IMR-90 (cell line): ENCODE measurements around the gene CAMTA2. TPM values are rescaled to one million over a fixed set of nuclear protein-coding genes. Genes with fewer than 3 reads are reported as not detected.
A peak's percentile ranks its signal among the peaks of the same experiment; 100 is the strongest.

Experiments used
- ATAC-seq: fragments of 200-7000 bp; cut with Tn5 transposase; 2 replicates; pipeline ENCODE4 v1.9.1; 2020; ENCODE audit warnings: low read depth, mild to moderate bottlenecking, moderate library complexity
- BruUV-seq: library from RNA; stranded (reverse); fragments of 400-500 nt; replicated peaks from 2 replicates; lab custom pipeline; 2021; lab: Mats Ljungman, UMichigan
- CTCF ChIA-PET: fragments of 300-600 bp; formaldehyde crosslinking; extraction: SDS; loops from one replicate; lab custom pipeline; 2021; ENCODE audit warnings: antibody characterized with exemption; lab: Yijun Ruan, JAX
- POLR2A ChIA-PET: fragments of 300-600 bp; sonication (Branson Sonifier 250); formaldehyde crosslinking; loops from one replicate; lab custom pipeline; 2022; ENCODE audit warnings: antibody characterized with exemption; ENCODE audit not compliant: unreplicated experiment; lab: Charles Lee
- DNase-seq: peaks from one replicate; pipeline ENCODE4 v3.0.0; 2013
- H2AFZ ChIP-seq: replicated peaks from 2 replicates; pipeline ENCODE3; 2013; ENCODE audit warnings: low read length, mild to moderate bottlenecking; ENCODE audit not compliant: poor library complexity
- H2AK5ac ChIP-seq: 2 replicates; pipeline ENCODE4 v1.6.1; 2013; ENCODE audit warnings: low read depth, low read length, inconsistent platforms
- H2AK9ac ChIP-seq: replicated peaks from 2 replicates; pipeline ENCODE3; 2013; ENCODE audit warnings: mild to moderate bottlenecking, low read depth, low read length, moderate library complexity; ENCODE audit not compliant: poor library complexity
- H2BK120ac ChIP-seq: 2 replicates; pipeline ENCODE4 v1.6.1; 2013; ENCODE audit warnings: low read depth, low read length, inconsistent platforms
- H2BK15ac ChIP-seq: 3 replicates; pipeline ENCODE4 v1.6.1; 2013; ENCODE audit warnings: low read depth, low read length, inconsistent platforms
- H2BK20ac ChIP-seq: 2 replicates; pipeline ENCODE4 v1.6.1; 2013; ENCODE audit warnings: low read depth, mild to moderate bottlenecking, inconsistent platforms, low read length, moderate library complexity
- H2BK5ac ChIP-seq: 2 replicates; pipeline ENCODE4 v1.6.1; 2013; ENCODE audit warnings: mild to moderate bottlenecking, low read depth, low read length, inconsistent platforms; ENCODE audit not compliant: poor library complexity, severe bottlenecking
- H3K14ac ChIP-seq: replicated peaks from 2 replicates; pipeline ENCODE4 v1.6.1; 2013; ENCODE audit warnings: low read depth, low read length, inconsistent platforms
- H3K18ac ChIP-seq: 2 replicates; pipeline ENCODE4 v1.6.1; 2013; ENCODE audit warnings: low read depth, low read length, control low read depth
- H3K23ac ChIP-seq: 2 replicates; pipeline ENCODE4 v1.6.1; 2013; ENCODE audit warnings: low read depth, low read length, inconsistent platforms
- H3K27ac ChIP-seq: 2 replicates; pipeline ENCODE4 v1.5.1; 2013; ENCODE audit warnings: mild to moderate bottlenecking, control low read depth, low read length; ENCODE audit not compliant: insufficient read depth
- H3K27me3 ChIP-seq: 2 replicates; pipeline ENCODE4 v1.6.1; 2013; ENCODE audit warnings: low read length; ENCODE audit not compliant: control insufficient read depth, insufficient read depth
- H3K36me3 ChIP-seq: 2 replicates; pipeline ENCODE4 v1.6.1; 2013; ENCODE audit warnings: low read length, mixed read lengths; ENCODE audit not compliant: control insufficient read depth, insufficient read depth
- H3K4ac ChIP-seq: 2 replicates; pipeline ENCODE4 v1.6.1; 2013; ENCODE audit warnings: low read depth, low read length, inconsistent platforms
- H3K4me1 ChIP-seq: 2 replicates; pipeline ENCODE4 v1.6.1; 2013; ENCODE audit warnings: low read length, mixed read lengths; ENCODE audit not compliant: control insufficient read depth, insufficient read depth
- H3K4me2 ChIP-seq: 2 replicates; pipeline ENCODE4 v1.6.1; 2013; ENCODE audit warnings: low read depth, mild to moderate bottlenecking, control low read depth, low read length, moderate library complexity
- H3K4me3 ChIP-seq: 2 replicates; pipeline ENCODE4 v1.5.1; 2013; ENCODE audit warnings: low read depth, mild to moderate bottlenecking, control low read depth, low read length, moderate library complexity; ENCODE audit not compliant: insufficient read depth
- H3K56ac ChIP-seq: 2 replicates; pipeline ENCODE4 v1.6.1; 2013; ENCODE audit warnings: low read length, inconsistent platforms; ENCODE audit not compliant: insufficient read depth; ENCODE audit errors: extremely low read depth
- H3K79me1 ChIP-seq, 2 experiments: 2 replicates each; pipeline ENCODE4 v1.6.1; 2013; ENCODE audit warnings: low read length in 2 of 2, inconsistent platforms in 1 of 2, low read depth in 1 of 2
- H3K9ac ChIP-seq: 2 replicates; pipeline ENCODE4 v1.6.1; 2013; ENCODE audit warnings: low read depth, low read length, control low read depth
- H3K9me1 ChIP-seq: 2 replicates; pipeline ENCODE4 v1.6.1; 2013; ENCODE audit warnings: low read length, inconsistent platforms; ENCODE audit not compliant: insufficient read depth
- H3K9me3 ChIP-seq: 2 replicates; pipeline ENCODE4 v1.6.1; 2013; ENCODE audit warnings: low read length; ENCODE audit not compliant: control insufficient read depth, insufficient read depth
- H4K20me1 ChIP-seq: 2 replicates; pipeline ENCODE4 v1.6.1; 2013; ENCODE audit warnings: low read length, inconsistent platforms; ENCODE audit not compliant: insufficient read depth
- H4K5ac ChIP-seq: 2 replicates; pipeline ENCODE4 v1.6.1; 2013; ENCODE audit warnings: mild to moderate bottlenecking, low read depth, low read length, control low read depth
- H4K8ac ChIP-seq, 2 experiments: 2 replicates each; pipeline ENCODE4 v1.6.1; 2013; ENCODE audit warnings: low read depth in 2 of 2, low read length in 2 of 2, control low read depth in 1 of 2, inconsistent platforms in 1 of 2
- H4K91ac ChIP-seq: 2 replicates; pipeline ENCODE4 v1.6.1; 2013; ENCODE audit warnings: low read depth, low read length, inconsistent platforms; ENCODE audit not compliant: insufficient read depth
- CEBPB ChIP-seq: IDR thresholded peaks from 2 replicates; pipeline ENCODE4 v1.6.1; 2012; ENCODE audit warnings: low read depth, low read length, improper control_type of control experiment
- FOS ChIP-seq: fragments of 150-350 bp; IDR thresholded peaks from 2 replicates; pipeline ENCODE4 v1.6.1; 2016; ENCODE audit warnings: low read depth, low read length
- WGBS, 2 experiments: methylation state at CpG; one replicate each; pipeline versions ENCODE4 v1.1.5 to v1.1.7; 2013; ENCODE audit warnings: missing lambda C conversion rate in 2 of 2; ENCODE audit not compliant: insufficient read length in 1 of 2; ENCODE audit errors: extremely low coverage in 2 of 2; 5-methylcytosine and 5-hydroxymethylcytosine counted together
- dilution Hi-C: fragments of 300-500 bp; cut with HindIII; formaldehyde crosslinking; loops from one replicate; pipeline ENCODE4 v1.14.3; 2018; ENCODE audit warnings: low sequenced_read_pairs; ENCODE audit not compliant: unreplicated experiment
- in situ Hi-C: fragments of 300-500 bp; cut with MboI; formaldehyde crosslinking; loops from 3 replicates; pipeline ENCODE4 v1.14.3; 2019; ENCODE audit warnings: low sequenced_read_pairs, inconsistent platforms, mixed read lengths
- intact Hi-C: fragments of 100-400 bp; cut with micrococcal nuclease; formaldehyde crosslinking; loops from 2 replicates; pipeline ENCODE4 v1.10.0; 2022
- polyA plus RNA-seq, 3 experiments: library from polyadenylated mRNA; depleted of rRNA; stranded (reverse); fragments of >200 nt; gene quantifications; 2 replicates each; pipeline ENCODE4 v1.2.3, GENCODE V29; 2012; ENCODE audit warnings: low replicate concordance in 1 of 3
- total RNA-seq: library from RNA; depleted of rRNA; stranded (reverse); fragments of >200 nt; gene quantifications from 2 replicates; pipeline ENCODE4 v1.2.3, GENCODE V29; 2012
- TF ChIP-seq, protein P1 (sequence below): fragments of 150-350 bp; IDR thresholded peaks from 2 replicates; pipeline ENCODE4 v1.6.1; 2016; ENCODE audit warnings: low read depth, mild to moderate bottlenecking, low read length, moderate library complexity, borderline replicate concordance

CAMTA2 gene
- total and polyA plus RNA-seq, 2 of the 4 experiments (the other 2 are of a cell fraction): 1.4 to 54.7 TPM

DNA sequence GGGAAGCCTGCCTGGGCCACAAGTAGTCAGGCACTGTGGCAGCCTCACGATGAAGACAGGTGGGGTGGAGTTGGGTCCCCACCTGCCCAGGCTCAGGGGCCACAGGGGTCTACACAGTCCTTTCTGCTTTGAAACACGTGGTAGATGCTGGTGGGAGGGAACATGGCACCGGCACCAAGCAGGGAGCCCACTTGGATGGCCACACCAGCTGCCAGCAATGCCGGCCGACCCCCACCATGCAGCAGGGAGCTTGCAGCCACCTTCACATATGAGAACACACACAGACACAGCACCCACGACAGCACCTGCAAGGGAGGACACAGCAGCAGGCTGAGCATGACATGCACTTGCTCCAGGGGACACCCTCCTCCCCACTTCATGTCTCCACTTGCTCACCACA, 45.4 kb upstream of the CAMTA2 start:
- Histone ChIP-seq H3K27me3 (peaks cover 8% of the 10 kb centered on the region), H3K27ac (no peak overlapping the region), H3K18ac (no peak overlapping the region), H3K9ac (no peak overlapping the region), H4K5ac (no peak overlapping the region), H2BK5ac (no peak overlapping the region), H2AK9ac (peak overlapping the region; percentile 71), H3K9me3 (no peaks in the 10 kb centered on the region), H3K56ac (no peak overlapping the region), H3K4me3 (no peak overlapping the region), H2BK120ac (no peak overlapping the region), H3K14ac (no peak overlapping the region), H3K4me1 (no peaks in the 10 kb centered on the region), H2AK5ac (no peak overlapping the region), H4K91ac (no peak overlapping the region), H3K4ac (no peak overlapping the region), H4K8ac (no peak overlapping the region), H3K9me1 (no peaks in the 10 kb centered on the region; the same call in 1 of the 2 replicates), H3K23ac (no peak overlapping the region), H2BK15ac (no peak overlapping the region), H4K20me1 (no peaks in the 10 kb centered on the region), H2AFZ (peak overlapping the region; percentile 52), H3K4me2 (no peak overlapping the region), H3K79me1 (no peaks in the 10 kb centered on the region), H2BK20ac (no peak overlapping the region), H3K36me3 (no peaks in the 10 kb centered on the region)
- POLR2A ChIA-PET: no interaction called here
- intact Hi-C loops (no loop called here), dilution Hi-C loops (no loop called here), in situ Hi-C loops (no loop called here)
- BruUV-seq: no TSS peak
- TF ChIP-seq, protein P1, sequence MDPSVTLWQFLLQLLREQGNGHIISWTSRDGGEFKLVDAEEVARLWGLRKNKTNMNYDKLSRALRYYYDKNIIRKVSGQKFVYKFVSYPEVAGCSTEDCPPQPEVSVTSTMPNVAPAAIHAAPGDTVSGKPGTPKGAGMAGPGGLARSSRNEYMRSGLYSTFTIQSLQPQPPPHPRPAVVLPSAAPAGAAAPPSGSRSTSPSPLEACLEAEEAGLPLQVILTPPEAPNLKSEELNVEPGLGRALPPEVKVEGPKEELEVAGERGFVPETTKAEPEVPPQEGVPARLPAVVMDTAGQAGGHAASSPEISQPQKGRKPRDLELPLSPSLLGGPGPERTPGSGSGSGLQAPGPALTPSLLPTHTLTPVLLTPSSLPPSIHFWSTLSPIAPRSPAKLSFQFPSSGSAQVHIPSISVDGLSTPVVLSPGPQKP: no peak
- TF ChIP-seq CEBPB: no peak
- TF ChIP-seq FOS: no peak
- CTCF ChIA-PET: no interaction called here
- no peak for DNase-seq
- WGBS, 2 experiments: 83% methylated on average over 3 of the region's 6 CpGs; no CpG with 5 or more reads in 1 of the 2 experiments
- ATAC-seq: no peak
